ENCODE results near the gene CPLANE2.
"Not testable (repeated sequence)": the region's sequence is repeated elsewhere in the genome, so short reads cannot be mapped to it uniquely, and the experiment has no call there.

The CPLANE2 gene, protein sequence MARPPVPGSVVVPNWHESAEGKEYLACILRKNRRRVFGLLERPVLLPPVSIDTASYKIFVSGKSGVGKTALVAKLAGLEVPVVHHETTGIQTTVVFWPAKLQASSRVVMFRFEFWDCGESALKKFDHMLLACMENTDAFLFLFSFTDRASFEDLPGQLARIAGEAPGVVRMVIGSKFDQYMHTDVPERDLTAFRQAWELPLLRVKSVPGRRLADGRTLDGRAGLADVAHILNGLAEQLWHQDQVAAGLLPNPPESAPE

DNA sequence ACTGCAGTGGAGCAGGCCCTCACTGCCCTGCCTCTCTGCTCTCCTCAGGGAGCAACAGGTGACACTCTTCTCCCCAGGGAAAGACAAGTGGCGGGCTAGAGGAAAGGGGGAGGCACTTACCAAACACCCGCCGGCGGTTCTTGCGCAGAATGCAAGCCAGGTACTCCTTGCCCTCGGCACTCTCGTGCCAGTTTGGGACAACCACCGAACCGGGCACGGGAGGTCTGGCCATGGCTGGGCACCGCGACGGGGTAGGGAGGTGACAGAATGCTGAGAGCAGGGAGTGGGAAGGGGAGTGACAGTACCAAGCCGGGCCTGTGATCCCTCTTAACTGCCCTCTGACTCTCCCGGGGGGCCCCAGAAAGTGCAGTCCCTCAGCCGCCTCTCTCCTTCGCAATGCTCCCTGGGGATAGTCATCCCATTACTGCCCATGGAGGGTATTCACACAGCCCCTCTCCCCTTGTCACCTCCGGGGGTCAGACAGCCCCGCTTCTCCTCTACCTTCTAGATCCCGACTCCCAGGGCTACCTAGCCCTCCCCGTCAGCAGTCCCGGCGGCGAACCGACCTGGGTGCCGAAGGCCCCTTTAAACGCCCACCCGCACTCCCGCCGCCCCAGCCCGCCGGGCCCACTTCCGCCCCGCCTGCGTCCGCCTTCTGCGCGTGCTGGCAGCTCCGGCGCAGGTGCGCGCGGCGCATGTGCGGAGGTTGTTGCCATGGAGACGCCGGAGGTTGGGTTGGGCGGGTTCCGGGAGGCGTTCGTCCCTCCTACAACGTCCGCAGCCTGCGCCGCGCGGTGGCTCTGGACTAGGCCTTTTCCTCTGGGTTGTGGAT, at the start of gene CPLANE2:
TSS of gene CPLANE2 (minus strand) at position 673 of the 832 bp plus-strand sequence. CDS start at position 232, 441 bp downstream.
- peak; percentile 91 for DNase-seq

DNA sequence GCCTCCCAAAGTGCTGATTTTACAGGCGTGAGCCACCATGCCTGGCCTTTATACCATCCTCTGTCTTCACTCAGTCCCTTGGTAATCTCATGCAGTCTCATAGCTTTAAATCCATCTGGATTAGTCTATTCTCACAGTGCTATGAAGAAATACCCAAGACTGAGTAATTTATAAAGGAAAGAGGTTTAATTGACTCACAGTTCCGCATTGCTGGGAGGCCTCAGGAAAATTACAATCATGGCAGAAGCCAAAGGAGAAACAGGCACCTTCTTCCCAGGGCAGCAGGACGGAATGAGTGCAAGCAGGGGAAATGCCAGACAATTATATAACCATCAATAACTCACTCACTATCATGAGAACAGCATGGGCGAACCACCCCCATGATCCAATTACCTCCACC, 49.1 kb upstream of the CPLANE2 start:
- no peak for DNase-seq

DNA sequence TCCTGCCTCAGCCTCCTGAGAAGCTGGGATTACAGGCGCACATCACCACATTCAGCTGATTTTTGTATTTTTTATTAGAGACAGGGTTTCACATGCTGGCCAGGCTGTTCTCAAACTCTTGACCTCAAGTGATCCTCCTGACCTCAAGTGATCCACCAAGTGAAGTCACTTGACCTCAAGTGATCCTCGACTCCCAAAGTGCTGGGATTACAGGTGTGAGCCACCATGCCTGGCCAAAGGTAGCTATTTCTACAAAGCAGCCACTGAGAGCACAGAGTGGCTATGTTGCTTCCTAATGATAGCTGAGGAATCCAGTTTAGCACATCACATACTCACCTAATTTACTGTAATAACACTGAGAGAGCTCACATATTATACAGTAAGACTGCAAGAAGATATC, 44.8 kb upstream of the CPLANE2 start:
- no peak for DNase-seq

DNA sequence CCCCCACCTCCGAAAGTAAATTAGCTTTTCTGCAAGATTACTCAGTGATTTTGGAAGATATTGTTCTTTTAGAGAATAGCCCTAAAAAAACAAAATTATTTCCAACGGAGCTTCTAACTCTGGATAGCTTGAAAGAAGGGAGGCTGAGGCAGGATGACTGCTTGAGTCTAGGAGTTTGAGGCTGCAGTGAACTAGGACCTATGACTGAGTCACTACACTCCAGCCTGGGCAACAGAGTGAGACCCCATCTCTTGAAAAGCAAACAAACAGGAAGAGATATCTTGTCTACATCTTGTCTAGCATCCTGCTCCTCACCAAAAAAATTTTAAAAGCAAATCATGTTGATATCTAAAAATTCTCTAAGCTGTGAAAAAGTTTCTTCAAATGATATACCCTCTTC, 42.2 kb upstream of the CPLANE2 start:
- no peak for DNase-seq

DNA sequence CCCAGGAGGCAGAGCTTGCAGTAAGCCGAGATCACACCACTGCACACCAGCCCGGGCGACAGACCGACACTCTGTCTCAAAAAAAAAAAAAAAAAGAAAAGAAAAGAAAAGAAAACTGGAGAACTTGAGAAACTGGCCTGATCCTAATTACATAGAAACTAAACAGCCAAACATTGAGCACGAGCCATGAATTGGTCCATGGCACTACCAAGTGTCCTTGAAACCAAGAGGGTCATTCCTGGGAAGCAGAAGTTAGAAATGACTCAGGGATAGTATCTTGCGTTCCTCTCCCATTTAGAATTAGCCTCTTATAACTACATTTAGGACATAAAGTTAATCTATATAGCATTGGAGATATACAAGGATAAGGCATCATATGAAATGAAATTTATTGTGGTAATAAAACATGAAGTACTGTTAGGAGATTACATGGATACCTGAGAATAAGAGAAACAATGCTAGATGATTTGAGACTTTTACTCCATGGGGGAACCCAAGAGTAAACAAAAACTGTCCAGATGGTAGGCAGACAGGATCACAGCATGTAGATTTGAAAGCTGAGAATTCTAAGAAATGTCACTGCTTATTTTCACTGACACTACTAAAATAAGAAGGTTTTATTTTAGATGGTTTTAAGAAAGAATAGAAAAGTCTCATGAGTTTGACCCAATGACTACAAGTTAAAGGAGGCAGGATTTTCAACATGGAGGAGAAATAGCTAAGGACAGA, 39.5 kb upstream of the CPLANE2 start:
- no peak for DNase-seq

DNA sequence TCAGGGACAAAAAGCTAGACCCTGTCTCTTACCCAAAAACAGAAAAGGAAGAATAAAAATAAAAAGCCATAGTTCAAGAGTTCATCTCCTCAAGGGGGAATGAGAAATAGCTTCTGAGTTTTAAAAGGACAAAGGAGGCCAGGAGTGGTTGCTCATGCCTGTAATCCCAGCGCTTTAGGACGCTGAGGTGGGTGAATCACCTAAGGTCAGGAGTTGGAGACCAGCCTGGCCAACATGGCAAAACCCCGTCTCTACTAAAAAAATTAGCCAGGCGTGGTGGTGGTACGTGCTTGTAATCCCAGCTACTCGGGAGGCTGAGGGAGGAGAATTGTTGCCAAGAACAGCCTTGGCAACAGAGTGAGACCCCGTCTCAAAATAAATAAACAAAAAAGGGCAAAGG, 38.6 kb upstream of the CPLANE2 start:
- no peak for DNase-seq

DNA sequence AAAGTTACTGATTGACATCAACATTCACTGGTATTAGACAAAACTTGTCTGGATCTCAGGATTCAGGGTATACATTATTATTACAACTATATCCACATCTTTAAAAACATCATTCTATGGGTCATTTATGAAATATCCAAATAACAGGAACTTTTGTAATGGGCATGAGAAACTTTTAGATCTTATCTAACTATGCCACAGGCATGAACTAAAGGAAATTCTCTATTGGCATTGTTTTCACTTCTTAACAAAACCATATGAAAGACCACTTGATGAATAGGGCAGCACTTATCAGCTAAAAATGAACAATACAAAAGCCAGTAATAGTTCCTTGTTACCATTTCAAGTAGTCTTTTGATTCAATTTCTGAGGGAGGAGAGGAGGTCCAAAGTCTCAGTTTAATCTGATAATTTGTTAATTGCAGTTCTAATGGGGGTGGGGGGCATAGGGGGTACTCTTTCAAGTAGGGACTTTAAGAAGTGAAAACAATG, 30.8 kb upstream of the CPLANE2 start:
- no peak for DNase-seq

DNA sequence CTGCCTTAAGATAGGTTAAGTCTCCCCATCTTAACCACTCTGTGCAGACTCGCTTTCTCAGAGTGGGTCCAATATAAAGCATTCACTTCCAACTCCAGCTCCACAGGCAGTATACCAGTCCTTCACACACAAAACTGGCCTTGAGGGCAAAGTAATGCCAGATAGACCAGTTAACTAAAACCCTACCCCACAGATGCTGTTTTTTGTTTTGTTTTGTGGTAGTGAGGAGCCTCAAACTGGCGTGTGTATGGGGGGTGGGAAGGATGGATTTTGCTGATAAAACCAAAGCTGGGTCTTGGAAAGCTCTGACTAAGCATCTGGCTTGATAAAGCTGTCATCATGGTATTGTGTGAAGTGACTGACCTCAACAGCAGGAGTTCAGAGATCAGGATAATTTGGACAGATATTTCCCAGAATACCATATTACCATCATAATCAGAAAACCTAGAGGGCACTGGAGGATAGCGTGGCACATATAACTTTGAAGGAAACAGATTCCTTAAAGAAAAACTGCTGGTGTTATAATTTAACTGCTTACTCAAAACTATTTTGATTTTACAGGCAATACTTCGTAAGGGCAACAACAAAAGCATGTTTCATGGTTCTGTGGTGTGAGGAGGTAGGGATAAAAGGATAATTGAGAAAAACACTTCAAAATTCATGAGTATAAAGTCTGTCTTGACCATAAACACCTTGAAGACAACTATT, 29.6 kb upstream of the CPLANE2 start:
- no peak for DNase-seq

DNA sequence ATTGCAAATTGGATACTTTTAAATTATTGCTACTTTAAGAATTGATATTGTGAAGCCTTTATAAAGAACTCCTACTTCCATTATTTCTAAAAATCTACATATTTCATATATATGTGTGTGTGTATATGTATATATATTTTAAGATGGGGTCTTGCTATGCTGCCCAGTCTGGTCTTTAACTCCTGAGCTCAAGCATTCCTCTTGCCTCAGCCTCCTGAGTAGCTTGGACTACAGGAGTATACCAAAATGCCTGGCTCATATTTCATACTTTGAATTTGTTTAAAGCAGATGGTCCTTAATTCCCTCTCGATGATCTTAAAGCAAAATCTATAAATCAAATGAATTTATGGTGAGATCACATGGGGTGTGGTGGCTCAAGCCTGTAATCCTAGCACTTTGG, 25.1 kb upstream of the CPLANE2 start:
- DNase-seq, result no peak

DNA sequence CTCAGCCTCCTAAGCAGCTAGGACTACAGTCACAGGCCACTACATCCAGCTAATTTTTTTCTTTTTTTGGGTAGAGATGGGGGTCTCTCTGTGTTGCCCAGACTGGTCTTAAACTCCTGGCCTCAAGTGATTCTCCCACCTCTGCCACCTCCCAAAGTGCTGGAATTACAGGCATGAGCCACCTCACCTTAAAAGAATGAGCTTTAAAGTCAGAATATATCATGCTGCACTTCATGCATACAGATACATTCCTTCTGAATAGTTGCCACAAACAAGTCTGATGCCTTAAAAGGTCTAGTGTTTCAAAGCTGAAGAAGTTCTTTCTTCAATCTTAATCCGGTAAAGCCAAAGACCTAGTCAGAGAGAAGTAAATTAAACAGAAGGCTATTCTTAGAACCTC, 23.8 kb upstream of the CPLANE2 start:
- no peak for DNase-seq

DNA sequence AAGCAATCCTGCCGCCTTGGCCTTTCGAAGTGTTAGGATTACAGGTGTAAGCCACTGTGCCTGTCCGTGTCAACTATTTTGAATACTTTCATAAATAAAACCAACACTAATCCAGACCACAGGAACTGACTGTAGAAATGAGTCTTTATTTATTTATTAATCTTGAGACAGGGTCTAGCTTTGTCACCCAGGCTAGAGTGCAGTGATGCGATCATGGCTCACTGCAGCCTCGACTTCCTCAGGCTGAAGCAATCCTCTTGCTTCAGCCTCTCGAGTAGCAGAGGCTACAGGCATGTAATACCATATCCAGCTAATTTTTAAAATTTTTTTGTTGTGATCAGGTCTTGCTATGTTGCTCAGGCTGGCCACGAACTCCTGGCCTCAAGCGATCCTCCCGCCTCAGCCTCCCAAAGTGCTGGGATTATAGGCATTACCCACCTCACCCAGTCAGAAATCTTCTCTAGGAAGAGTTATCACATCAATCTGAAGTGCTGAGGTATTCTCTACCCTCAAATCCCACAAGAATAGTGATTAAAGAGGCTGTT, 21.7 kb upstream of the CPLANE2 start:
- DNase-seq, result no peak

DNA sequence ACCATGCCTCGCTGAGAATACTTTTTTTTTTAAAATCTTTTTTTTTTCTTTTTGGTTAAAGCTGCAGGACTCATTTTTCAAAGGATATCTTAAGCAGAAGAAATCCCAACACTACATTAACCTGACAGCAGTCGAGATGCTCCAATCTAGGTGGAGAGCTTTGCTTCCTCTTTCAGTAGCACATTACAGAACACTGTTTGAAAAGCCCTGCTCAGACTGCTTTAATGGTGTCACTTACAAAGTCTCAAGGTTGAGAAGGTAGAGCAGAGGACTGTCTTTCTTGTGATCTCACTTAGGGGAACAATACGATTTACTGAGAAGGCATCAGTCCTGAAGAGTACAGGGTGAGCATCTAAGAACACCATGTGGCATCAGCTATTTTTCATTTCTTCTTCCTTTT, 21.0 kb upstream of the CPLANE2 start:
- DNase-seq, result no peak

DNA sequence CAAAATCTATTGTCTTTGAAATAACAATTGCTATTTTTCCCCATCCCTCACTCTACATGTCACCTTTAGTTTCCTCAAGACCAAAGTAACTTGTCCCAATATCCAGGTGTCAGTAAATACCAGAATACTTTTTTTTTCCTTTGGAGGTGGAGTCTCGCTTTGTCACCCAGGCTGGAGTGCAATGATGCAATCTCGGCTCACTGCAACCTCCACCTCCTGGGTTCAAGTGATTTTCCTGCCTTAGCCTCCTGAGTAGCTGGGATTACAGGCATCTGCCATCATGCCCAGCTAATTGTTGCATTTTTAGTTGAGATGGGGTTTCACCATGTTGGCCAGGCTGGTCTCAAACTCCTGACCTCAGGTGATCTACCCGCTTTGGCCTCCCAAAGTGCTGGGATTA, 20.6 kb upstream of the CPLANE2 start:
- DNase-seq, result not testable (repeated sequence)

DNA sequence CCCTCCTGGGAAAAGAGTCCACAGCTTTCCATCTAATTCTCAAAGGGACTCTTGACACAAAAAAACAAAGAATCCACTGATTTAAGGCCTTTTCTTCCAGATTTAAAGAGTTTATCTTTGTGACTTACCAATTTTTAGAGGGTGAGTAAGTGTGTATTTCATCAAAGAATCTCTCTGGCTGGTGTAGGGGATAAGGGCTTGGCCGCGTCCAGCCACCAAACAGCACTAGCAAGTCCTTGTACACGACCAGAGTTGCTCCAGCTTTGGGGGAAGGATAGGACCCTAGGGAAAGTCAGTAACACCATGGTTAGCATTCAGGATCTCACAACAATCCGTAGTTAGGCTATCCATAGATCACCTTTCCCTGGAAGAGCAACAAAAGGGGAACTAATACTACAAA, 19.5 kb upstream of the CPLANE2 start:
- DNase-seq, result no peak

DNA sequence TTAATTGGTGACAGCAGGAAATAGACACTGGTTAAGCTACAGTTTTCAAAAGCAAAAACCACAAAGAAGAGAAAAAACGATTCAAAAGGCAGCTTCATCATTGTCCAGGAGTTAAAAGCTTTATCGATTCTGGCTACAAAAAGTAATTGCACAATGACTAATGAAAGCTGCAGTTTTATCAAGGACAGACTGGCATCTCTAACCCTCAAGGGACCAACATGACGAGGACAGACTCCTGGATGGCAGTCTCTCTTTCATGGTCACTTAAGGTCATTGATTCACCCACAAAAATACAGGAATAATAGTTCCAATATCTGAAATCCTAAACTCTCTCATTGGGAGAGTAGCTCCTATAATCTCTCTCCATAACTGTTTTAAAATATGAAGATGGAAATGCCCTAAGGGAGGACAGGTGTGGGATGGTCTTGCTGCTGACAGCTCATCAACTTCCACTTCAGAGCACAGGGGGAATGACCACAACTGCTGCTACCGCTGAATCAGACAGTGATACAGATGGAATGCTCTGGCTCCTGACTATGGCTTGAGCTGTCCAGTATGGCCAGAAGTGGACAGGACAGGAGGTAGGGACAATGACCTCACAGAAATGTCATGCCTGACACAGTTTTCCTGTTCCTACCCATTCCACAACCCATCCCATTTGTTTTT, 17.4 kb upstream of the CPLANE2 start:
- no peak for DNase-seq

DNA sequence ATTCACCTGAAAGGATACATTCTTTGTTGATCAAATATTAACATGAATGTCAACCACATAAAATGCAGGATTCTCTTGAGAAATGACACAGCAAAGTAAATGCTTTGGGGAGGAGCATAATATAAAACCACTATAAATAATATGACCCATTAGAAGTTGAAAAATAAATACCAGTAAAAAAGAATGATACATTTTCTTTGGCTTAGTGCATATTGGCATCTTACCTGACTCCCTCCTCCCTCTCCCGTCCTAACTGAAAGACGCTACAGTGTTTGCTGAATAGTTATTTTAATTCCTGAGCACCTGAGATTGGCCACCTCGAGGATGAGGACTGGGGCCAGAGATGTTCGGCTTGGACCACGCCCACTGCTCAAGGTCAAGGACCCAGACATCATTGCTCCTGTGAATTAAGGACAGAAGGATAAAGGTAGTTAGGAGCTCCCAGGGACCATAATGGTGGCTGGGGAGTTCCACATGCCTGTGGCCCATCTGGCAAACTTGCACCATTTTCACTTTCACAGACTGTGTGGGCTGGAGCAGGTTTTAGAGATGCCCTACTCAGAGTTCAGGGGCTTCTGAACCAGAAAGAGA, 16.4 kb upstream of the CPLANE2 start:
- no peak for DNase-seq

DNA sequence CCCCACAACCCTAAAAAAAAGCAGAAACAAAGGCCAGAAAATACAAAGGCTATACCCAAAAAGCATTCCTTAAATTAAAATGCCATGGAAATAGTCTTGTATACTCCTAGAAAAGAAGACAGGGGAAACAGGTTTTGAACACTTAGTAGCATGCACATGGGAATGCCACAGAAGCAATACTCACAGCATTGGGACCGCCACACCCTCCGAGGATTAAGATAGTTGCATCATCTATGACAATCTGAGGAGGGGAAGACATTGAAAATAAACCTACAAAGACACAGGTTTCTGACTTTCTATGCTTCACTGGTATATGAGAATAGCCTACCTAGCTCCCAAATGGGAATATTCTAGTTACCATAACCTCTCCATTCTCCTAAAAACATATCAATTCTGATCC, 15.9 kb upstream of the CPLANE2 start:
- no peak for DNase-seq

DNA sequence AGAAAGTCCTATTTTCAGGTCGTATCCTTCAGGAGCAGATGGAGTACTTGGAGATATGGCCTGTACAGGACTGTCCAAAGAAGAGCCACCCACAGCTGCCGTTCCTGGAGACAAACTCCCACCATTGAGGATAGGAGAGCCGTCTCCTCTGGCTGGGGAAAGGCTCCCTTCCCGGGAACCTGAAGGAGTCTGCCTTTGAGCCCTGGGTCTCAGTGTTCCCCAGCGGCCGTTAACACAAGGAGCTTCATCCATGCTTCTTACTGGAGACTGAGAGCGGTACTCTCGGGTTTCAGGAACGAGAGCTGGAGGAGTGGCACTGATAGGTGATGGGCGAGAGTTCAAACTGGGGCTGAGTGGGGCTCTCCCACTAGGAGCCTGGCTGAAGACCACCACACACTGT, 14.4 kb upstream of the CPLANE2 start:
- no peak for DNase-seq

DNA sequence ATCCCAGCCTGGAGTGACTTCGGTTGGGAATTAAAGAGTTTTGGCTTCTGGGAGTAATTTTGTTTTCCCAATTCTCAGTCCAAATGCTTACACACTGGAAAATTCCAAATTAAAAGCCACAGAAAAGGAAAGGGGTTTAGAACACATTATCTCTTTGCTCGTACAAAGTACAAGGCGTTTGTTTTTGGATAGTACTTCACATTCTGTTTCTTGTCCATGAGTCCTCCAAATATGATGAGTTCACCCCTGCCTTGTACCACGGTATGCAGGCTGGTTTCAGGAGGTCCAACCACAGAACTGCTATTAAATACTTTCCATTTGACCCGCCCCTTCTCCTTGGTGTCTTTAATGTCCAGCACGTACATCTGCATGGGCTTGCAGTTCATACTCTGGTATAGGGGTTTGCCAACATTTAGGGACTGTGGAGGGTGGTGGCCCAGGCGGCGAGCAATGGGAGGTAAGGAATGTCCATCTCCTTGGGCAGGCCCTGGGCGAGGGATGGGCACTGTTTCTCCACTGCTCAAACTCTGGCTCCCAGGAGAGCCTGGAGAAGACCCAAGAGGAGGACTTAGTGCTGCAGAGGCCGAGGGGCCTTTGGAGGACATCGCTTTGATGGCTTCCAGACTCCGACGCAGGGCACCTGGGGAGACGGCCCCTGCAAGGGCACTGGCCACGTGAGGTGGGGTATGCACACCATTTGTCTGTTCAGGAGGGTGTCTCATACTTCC, 13.7 kb upstream of the CPLANE2 start:
- DNase-seq, result no peak

DNA sequence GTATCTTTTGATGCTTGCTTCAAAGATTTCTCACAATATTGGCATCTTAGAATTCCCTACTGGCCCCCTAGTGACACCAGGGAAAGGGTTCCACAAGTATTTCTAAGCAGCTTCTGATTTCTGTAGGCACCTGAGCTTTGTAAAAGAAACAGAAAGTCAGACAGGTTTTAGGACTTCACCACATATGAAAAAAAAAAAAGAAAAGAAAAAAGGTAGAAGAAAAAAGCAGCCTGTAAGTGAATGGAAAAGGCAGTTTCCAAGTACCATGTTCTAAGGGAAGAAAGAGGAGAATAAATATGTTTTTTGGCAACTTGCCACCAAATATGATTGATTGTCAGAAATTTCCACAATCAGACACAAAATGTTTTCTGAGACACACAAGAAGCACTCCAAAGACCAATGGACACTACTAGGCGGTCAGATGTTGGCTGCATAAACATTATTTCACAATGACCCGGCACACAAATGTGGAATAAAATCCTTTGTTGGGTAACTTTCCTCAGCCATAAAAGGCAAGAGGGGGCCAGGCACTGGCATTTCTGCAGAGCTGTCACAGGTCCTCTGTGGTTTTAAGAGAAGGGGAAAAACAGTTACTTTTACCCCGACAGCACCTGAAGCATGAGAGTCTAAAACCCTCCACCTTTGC, 12.7 kb upstream of the CPLANE2 start:
- DNase-seq, result no peak
